ENCODE results near the gene DNMT3L. TPM values are rescaled to one million over a fixed set of nuclear protein-coding genes. Genes with fewer than 3 reads are reported as not detected.

The DNMT3L gene
- total and polyA plus RNA-seq, 2 experiments from 2014 or later = not detected

DNA sequence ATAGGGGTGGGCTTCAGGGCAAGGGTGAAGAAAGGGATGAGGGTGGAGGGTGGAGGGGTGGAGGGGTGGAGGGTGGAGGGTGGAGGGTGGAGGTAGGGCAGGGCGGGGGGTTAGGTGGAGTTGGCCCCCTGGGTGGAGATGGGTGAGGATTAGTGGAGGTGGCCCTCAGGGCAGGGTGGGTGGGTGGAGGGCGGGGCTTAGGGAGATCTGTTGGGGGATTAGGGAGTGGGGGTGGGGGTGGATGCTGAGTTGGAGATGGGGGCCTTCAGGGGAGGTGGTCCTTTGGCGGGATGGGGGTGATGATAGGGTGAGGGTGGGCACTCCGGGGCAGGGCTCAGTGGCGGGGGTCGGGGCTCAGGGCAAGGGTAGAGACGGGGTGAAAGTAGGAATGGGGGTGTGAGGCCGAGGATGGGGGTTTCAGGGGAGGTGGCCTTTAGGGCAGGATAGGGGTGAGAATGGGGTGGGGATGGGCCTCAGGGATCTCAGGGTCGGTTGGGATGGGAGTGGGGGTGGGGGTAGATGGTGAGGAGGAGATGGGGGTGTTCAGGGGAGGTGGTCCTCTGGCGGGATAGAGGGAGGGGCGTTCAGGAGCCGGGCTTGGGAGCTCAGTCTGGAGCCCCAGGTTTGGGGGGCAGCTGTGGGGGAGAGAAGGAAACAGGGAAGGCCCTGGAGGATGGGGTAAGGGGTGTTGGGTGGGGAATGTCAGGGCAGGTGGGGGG, 800 bp upstream of the DNMT3L start:
- Histone ChIP-seq H3K4me1 (ENCODE audit: low read depth) (peaks cover 7% of the 10 kb centered on the region), H3K27me3 (no peaks in the 10 kb centered on the region), H3K9me3 (ENCODE audit: low read depth) (no peaks in the 10 kb centered on the region), H3K4me3 (no peak overlapping the region), H3K27ac (no peak overlapping the region), H3K36me3 (no peaks in the 10 kb centered on the region)
- no peak for DNase-seq (ENCODE audit: low read depth in 1 of 2, low spot score in 1 of 2)
- TF ChIP-seq, protein P1, sequence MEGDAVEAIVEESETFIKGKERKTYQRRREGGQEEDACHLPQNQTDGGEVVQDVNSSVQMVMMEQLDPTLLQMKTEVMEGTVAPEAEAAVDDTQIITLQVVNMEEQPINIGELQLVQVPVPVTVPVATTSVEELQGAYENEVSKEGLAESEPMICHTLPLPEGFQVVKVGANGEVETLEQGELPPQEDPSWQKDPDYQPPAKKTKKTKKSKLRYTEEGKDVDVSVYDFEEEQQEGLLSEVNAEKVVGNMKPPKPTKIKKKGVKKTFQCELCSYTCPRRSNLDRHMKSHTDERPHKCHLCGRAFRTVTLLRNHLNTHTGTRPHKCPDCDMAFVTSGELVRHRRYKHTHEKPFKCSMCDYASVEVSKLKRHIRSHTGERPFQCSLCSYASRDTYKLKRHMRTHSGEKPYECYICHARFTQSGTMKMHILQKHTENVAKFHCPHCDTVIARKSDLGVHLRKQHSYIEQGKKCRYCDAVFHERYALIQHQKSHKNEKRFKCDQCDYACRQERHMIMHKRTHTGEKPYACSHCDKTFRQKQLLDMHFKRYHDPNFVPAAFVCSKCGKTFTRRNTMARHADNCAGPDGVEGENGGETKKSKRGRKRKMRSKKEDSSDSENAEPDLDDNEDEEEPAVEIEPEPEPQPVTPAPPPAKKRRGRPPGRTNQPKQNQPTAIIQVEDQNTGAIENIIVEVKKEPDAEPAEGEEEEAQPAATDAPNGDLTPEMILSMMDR (IDR thresholded peaks at IDR 0.05; ENCODE audit: low read depth, low read length) = no peak

DNA sequence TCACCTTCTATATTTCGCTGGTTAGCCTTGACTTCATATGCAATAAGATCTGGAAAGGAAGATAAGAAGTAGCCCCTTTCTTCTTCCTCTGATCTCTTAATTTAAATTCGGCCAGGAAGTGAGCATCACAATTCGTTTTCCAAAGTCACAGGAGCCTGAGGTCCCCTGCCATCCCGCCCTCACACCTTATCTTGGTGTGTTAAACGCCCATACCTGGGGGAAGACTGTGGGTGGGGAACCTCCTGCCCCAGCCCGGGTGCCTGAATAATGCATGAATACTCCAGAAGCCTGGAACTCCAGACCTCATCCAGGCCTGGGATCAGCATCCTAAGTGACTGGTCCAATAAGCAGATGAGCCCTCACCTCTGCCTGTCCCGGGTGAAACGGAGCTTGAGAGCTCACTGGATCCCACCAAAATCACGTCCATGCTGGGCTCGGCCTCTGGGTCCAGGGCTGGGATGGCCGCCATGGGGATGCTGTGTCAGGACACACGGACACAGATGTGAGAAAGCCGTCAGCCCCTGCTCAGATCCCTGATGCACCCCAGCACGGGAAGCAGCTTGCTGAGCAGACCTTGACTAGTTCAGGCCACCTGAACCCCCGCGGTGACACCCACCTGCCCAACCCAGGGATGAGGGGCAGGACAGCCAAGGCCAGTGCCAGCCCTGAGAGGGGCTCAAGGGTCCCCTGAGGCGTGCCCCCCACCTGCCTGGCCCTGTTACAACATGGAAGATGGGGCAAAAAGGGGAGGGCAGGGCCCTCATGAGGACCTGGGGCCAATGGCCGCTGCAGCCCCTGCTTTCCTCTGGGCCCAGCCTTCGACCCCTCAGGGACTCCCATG, 686 bp downstream of the DNMT3L start:
- H3K9me3 ChIP-seq (ENCODE audit: low read depth) = no peaks in the 10 kb centered on the region
- peaks cover 7% of the 10 kb centered on the region for H3K4me1 ChIP-seq (ENCODE audit: low read depth)
- H3K36me3 ChIP-seq = no peaks in the 10 kb centered on the region
- no peak for DNase-seq (ENCODE audit: low read depth in 1 of 2, low spot score in 1 of 2)
- no peak overlapping the region for H3K4me3 ChIP-seq
- H3K27me3 ChIP-seq = no peaks in the 10 kb centered on the region
- TF ChIP-seq, protein P1 (IDR thresholded peaks at IDR 0.05; ENCODE audit: low read depth, low read length) = no peak
- no peak overlapping the region for H3K27ac ChIP-seq

- H3K9me3 ChIP-seq (ENCODE audit: low read depth) = no peaks in the 10 kb centered on the region
- H3K4me3 ChIP-seq = no peak overlapping the region
- H3K27ac ChIP-seq = no peak overlapping the region
- H3K27me3 ChIP-seq = no peaks in the 10 kb centered on the region
- DNase-seq (ENCODE audit: low read depth in 1 of 2, low spot score in 1 of 2) = no peak
- TF ChIP-seq, protein P1 (IDR thresholded peaks at IDR 0.05; ENCODE audit: low read depth, low read length) = no peak
- no peaks in the 10 kb centered on the region for H3K36me3 ChIP-seq
- H3K4me1 ChIP-seq (ENCODE audit: low read depth) = peaks cover 7% of the 10 kb centered on the region
These were observed 1.6 kb downstream of the DNMT3L start for GRCh38 chr21:44260066-44260465.

DNA sequence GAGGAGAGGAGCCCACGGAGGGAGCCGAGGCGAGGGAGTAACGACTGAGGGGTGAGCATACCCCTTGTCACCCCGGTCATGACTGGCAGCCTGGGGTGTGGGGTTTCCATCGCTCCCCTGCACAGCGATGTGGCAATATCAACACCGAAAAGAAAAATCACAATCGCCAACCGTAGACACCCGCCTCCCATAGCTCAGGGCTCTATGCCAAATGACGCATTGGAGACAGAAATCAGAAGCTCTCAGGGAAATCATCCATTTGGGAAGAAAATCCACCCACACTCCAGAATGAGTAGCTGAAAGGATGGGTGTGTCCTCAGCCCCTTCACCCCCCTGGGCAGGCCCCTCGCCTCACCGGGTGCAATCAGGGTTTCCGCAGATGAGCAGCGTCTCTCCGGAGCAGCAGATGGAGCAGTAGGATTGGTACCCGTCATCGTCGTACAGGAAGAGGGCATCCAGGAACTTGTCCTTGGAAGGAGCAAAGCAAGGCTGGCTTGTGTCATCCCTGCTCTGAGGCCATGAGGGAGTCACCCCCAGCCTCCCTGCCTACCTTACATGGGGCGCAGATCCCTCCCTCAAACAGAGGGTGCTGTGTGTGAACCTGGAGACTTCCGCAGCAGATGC, 2.5 kb downstream of the DNMT3L start:
- Histone ChIP-seq H3K4me1 (ENCODE audit: low read depth) (peaks cover 7% of the 10 kb centered on the region), H3K9me3 (ENCODE audit: low read depth) (no peaks in the 10 kb centered on the region), H3K36me3 (no peaks in the 10 kb centered on the region), H3K4me3 (no peak overlapping the region), H3K27ac (no peak overlapping the region), H3K27me3 (no peaks in the 10 kb centered on the region)
- TF ChIP-seq, protein P1 (IDR thresholded peaks at IDR 0.05; ENCODE audit: low read depth, low read length) = no peak
- DNase-seq (ENCODE audit: low read depth in 1 of 2, low spot score in 1 of 2) = peak in 1 of 2 donors; percentile 51

- peaks cover under 1% of the 10 kb centered on the region for H3K4me1 ChIP-seq (ENCODE audit: low read depth)
- no peak overlapping the region for H3K27ac ChIP-seq
- DNase-seq (ENCODE audit: low read depth in 1 of 2, low spot score in 1 of 2) = no peak
- no peaks in the 10 kb centered on the region for H3K36me3 ChIP-seq
- no peaks in the 10 kb centered on the region for H3K27me3 ChIP-seq
- H3K9me3 ChIP-seq (ENCODE audit: low read depth) = no peaks in the 10 kb centered on the region
- no peak overlapping the region for H3K4me3 ChIP-seq
- TF ChIP-seq, protein P1 (IDR thresholded peaks at IDR 0.05; ENCODE audit: low read depth, low read length) = no peak
These were observed 3.5 kb downstream of the DNMT3L start for GRCh38 chr21:44258056-44258725.
